Uterus (tissue), 2 donors: ENCODE measurements around the gene ZNF791.

Experiments used
- POLR2A ChIP-seq, 2 donors: fragments of 450-650 bp; IDR thresholded peaks; one replicate each; pipeline ENCODE4 v1.6.1; 2016; ENCODE audit warnings: antibody characterized with exemption in 2 of 2, mild to moderate bottlenecking in 1 of 2, moderate library complexity in 1 of 2
- TF ChIP-seq, protein P1 (sequence below), 4 experiments: fragments of 200-600 bp in 2 of 4; fragments of 450-650 bp in 2 of 4; sonication (generic) in 2 of 4; IDR thresholded peaks; one replicate each; pipeline ENCODE4 v1.5.1; 2016 to 2019; ENCODE audit warnings: antibody characterized with exemption in 4 of 4, mild to moderate bottlenecking in 2 of 4, moderate library complexity in 1 of 4

GRCh38 chr19:12664406-12665280, 53.9 kb downstream of the ZNF791 start:
- no peak for TF ChIP-seq POLR2A (IDR thresholded peaks at IDR 0.05)
- TF ChIP-seq, protein P1, sequence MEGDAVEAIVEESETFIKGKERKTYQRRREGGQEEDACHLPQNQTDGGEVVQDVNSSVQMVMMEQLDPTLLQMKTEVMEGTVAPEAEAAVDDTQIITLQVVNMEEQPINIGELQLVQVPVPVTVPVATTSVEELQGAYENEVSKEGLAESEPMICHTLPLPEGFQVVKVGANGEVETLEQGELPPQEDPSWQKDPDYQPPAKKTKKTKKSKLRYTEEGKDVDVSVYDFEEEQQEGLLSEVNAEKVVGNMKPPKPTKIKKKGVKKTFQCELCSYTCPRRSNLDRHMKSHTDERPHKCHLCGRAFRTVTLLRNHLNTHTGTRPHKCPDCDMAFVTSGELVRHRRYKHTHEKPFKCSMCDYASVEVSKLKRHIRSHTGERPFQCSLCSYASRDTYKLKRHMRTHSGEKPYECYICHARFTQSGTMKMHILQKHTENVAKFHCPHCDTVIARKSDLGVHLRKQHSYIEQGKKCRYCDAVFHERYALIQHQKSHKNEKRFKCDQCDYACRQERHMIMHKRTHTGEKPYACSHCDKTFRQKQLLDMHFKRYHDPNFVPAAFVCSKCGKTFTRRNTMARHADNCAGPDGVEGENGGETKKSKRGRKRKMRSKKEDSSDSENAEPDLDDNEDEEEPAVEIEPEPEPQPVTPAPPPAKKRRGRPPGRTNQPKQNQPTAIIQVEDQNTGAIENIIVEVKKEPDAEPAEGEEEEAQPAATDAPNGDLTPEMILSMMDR (IDR thresholded peaks at IDR 0.05), result no peak
